Measurements from ENCODE around the gene MEG3. TPM values are rescaled to one million over a fixed set of nuclear protein-coding genes. Genes with fewer than 3 reads are reported as not detected.

MEG3 gene
- total RNA-seq, 1 experiment from 2014 or later, result 338 TPM

GRCh38 chr14:100838493-100839314, 12.8 kb downstream of the MEG3 start:
- ATAC-seq (no peak), DNase-seq (ENCODE audit: low spot score) (no peak)
- Mint-ChIP-seq H3K4me1 (peaks cover 46% of the 10 kb centered on the region), H3K27ac (peak overlapping the region; percentile 57; the same call in 1 of the 2 replicates), H3K4me3 (no peak overlapping the region), H3K9me3 (no peaks in the 10 kb centered on the region), H3K36me3 (peaks cover 22% of the 10 kb centered on the region), H3K27me3 (ENCODE audit: low read depth) (0 out of 2 replicates have a peak, but pooled peaks cover 5% of the 10 kb centered on the region)
- TF ChIP-seq TEAD4 (CRISPR knock-in tag; IDR thresholded peaks at IDR 0.05) (no peak), ZNF532 (CRISPR knock-in tag; IDR thresholded peaks at IDR 0.05; ENCODE audit: borderline replicate concordance) (no peak), ETV6 (CRISPR knock-in tag; IDR thresholded peaks at IDR 0.05) (no peak), ATF2 (CRISPR knock-in tag; IDR thresholded peaks at IDR 0.05; ENCODE audit: borderline replicate concordance, low read depth) (no peak), USF2 (CRISPR knock-in tag; IDR thresholded peaks at IDR 0.05) (no peak), RELA (CRISPR knock-in tag; IDR thresholded peaks at IDR 0.05; ENCODE audit: borderline replicate concordance) (no peak), HMGA2 (CRISPR knock-in tag; IDR thresholded peaks at IDR 0.05) (no peak), EMX1 (CRISPR knock-in tag; IDR thresholded peaks at IDR 0.05) (no peak), FOXK1 (CRISPR knock-in tag; IDR thresholded peaks at IDR 0.05) (no peak), PRRX2 (CRISPR knock-in tag; IDR thresholded peaks at IDR 0.05) (no peak), ZNF416 (CRISPR knock-in tag; IDR thresholded peaks at IDR 0.05) (no peak), ZNF425 (CRISPR knock-in tag; conservative IDR thresholded peaks at IDR 0.05) (no peak), ZNF232 (CRISPR knock-in tag; IDR thresholded peaks at IDR 0.05) (no peak), SOX15 (CRISPR knock-in tag; IDR thresholded peaks at IDR 0.05) (no peak), FOXP4 (CRISPR knock-in tag; IDR thresholded peaks at IDR 0.05) (no peak), NR2C2 (CRISPR knock-in tag; IDR thresholded peaks at IDR 0.05) (no peak), ZNF317 (CRISPR knock-in tag; IDR thresholded peaks at IDR 0.05; ENCODE audit: borderline replicate concordance, low read depth) (no peak), ZBTB21 (CRISPR knock-in tag; IDR thresholded peaks at IDR 0.05; ENCODE audit: borderline replicate concordance) (no peak), SMAD4 (CRISPR knock-in tag; IDR thresholded peaks at IDR 0.05) (no peak)
- ChIA-PET CTCF (interaction anchor here (0.6 to 1.8 kb wide), 2 partner anchors 12 to 64 kb away, joined by 4 read pairs; no protein-coding TSS in a partner anchor), POLR2A (no interaction called here)
